B cell (primary cell): ENCODE data around the gene MOGAT2. TPM values are rescaled to one million over a fixed set of nuclear protein-coding genes. Genes with fewer than 3 reads are reported as not detected.

Experiments
- ATAC-seq: fragments of 200-7000 bp; cut with Tn5 transposase; one replicate; pipeline ENCODE4 v1.10.0; 2021; ENCODE audit warnings: low read depth, mild to moderate bottlenecking, moderate number of reproducible peaks, moderate library complexity
- CTCF ChIA-PET: fragments of 350-600 bp; sonication (Branson Sonifier 250); formaldehyde crosslinking; loops from one replicate; lab custom pipeline; 2021; ENCODE audit warnings: antibody characterized with exemption, inconsistent platforms; lab: Charles Lee
- POLR2A ChIA-PET: fragments of 350-600 bp; sonication (Branson Sonifier 250); formaldehyde crosslinking; loops from one replicate; lab custom pipeline; 2021; ENCODE audit warnings: antibody characterized with exemption; lab: Charles Lee
- DNase-seq: peaks from one replicate; pipeline ENCODE4 v3.0.0; 2013
- H2AFZ ChIP-seq: 2 replicates; pipeline ENCODE4 v1.6.1; 2012; ENCODE audit warnings: mild to moderate bottlenecking, low read depth, low read length; ENCODE audit not compliant: insufficient read depth, poor library complexity, severe bottlenecking
- H3K27ac ChIP-seq, 2 donors: 1 replicate in 1 of 2; 2 replicates in 1 of 2; pipeline ENCODE4 v1.5.1; 2012 to 2013; ENCODE audit warnings: low read length in 2 of 2, mild to moderate bottlenecking in 2 of 2, moderate library complexity in 1 of 2
- H3K27me3 ChIP-seq, 4 experiments: fragments of 200-600 bp in 1 of 4; sonication (generic) in 1 of 4; replicated peaks in 1 of 4; 1 replicate in 2 of 4; 2 replicates in 2 of 4; pipeline versions ENCODE4 v1.6.1 to v1.7.0; 2013 to 2016; ENCODE audit warnings: low read length in 3 of 4, mild to moderate bottlenecking in 2 of 4, mixed read lengths in 1 of 4, moderate library complexity in 1 of 4; ENCODE audit not compliant: insufficient read depth in 4 of 4, control insufficient read depth in 3 of 4; ENCODE audit errors: control extremely low read depth in 1 of 4
- H3K36me3 ChIP-seq, 2 experiments: replicated peaks in 1 of 2; 1 replicate in 1 of 2; 2 replicates in 1 of 2; pipeline versions ENCODE4 v1.6.1 to v1.7.1; 2013; ENCODE audit warnings: low read length in 1 of 2; ENCODE audit not compliant: insufficient read depth in 2 of 2, control insufficient read depth in 1 of 2; ENCODE audit errors: control extremely low read depth in 1 of 2, extremely low read depth in 1 of 2
- H3K4me1 ChIP-seq, 2 donors: fragments of 200-600 bp in 1 of 2; sonication (generic) in 1 of 2; 1 replicate in 1 of 2; 2 replicates in 1 of 2; pipeline versions ENCODE4 v1.5.1 to v1.6.1; 2013 to 2017; ENCODE audit warnings: low read length in 2 of 2; ENCODE audit not compliant: control insufficient read depth in 2 of 2, insufficient read depth in 2 of 2
- H3K4me2 ChIP-seq: replicated peaks from 2 replicates; pipeline ENCODE3; 2012; ENCODE audit warnings: mild to moderate bottlenecking, low read depth, low read length; ENCODE audit not compliant: poor library complexity, severe bottlenecking
- H3K4me3 ChIP-seq, 5 experiments: fragments of 200-600 bp in 1 of 5; sonication (generic) in 1 of 5; 1 replicate in 3 of 5; 2 replicates in 2 of 5; pipeline versions ENCODE4 v1.5.1 to v1.7.0; 2011 to 2016; ENCODE audit warnings: low read length in 4 of 5, mild to moderate bottlenecking in 4 of 5, low read depth in 2 of 5, control low read depth in 1 of 5, moderate library complexity in 1 of 5; ENCODE audit not compliant: insufficient read depth in 1 of 5; ENCODE audit errors: control extremely low read depth in 1 of 5, extremely low read depth in 1 of 5
- H3K79me2 ChIP-seq: fragments of 200-600 bp; sonication (generic); one replicate; pipeline ENCODE4 v1.6.0; 2016; ENCODE audit warnings: low read length; ENCODE audit not compliant: control insufficient read depth, insufficient read depth
- H3K9ac ChIP-seq: fragments of 200-600 bp; sonication (generic); 2 replicates; pipeline ENCODE4 v1.6.1; 2017; ENCODE audit warnings: mild to moderate bottlenecking, low read length, moderate library complexity
- H3K9me3 ChIP-seq, 3 donors: one replicate each; pipeline versions ENCODE4 v1.6.1 to v1.7.1; 2013; ENCODE audit warnings: low read length in 2 of 3; ENCODE audit not compliant: control insufficient read depth in 2 of 3, insufficient read depth in 1 of 3; ENCODE audit errors: control extremely low read depth in 1 of 3
- H4K20me1 ChIP-seq: 2 replicates; pipeline ENCODE4 v1.6.0; 2012; ENCODE audit warnings: mild to moderate bottlenecking, low read length; ENCODE audit not compliant: insufficient read depth, control insufficient read depth, poor library complexity, severe bottlenecking
- H3K27ac Mint-ChIP-seq: one replicate; pipeline ENCODE4 v1.8.0; 2021; ENCODE audit warnings: mixed read lengths
- H3K27me3 Mint-ChIP-seq: one replicate; pipeline ENCODE4 v1.8.0; 2021; ENCODE audit warnings: mixed read lengths
- H3K4me1 Mint-ChIP-seq: one replicate; pipeline ENCODE4 v1.8.0; 2021; ENCODE audit warnings: mixed read lengths
- H3K4me3 Mint-ChIP-seq: one replicate; pipeline ENCODE4 v1.8.0; 2021; ENCODE audit warnings: mixed read lengths
- H3K9me3 Mint-ChIP-seq: one replicate; pipeline ENCODE4 v1.8.0; 2022; ENCODE audit warnings: mixed read lengths; ENCODE audit not compliant: insufficient read depth
- EZH2 ChIP-seq: IDR thresholded peaks from 2 replicates; pipeline ENCODE4 v1.6.1; 2012; ENCODE audit warnings: borderline replicate concordance, low read depth, mild to moderate bottlenecking, moderate library complexity, low read length; ENCODE audit not compliant: insufficient read depth, poor library complexity, severe bottlenecking
- WGBS: methylation state at CpG from one replicate; pipeline ENCODE4 v1.1.5; 2013; ENCODE audit warnings: missing lambda C conversion rate; ENCODE audit not compliant: insufficient coverage; 5-methylcytosine and 5-hydroxymethylcytosine counted together
- intact Hi-C: fragments of 100-400 bp; cut with micrococcal nuclease; formaldehyde crosslinking; loops from one replicate; pipeline ENCODE4 v1.10.0; 2022
- polyA plus RNA-seq: library from polyadenylated mRNA; depleted of rRNA; stranded (reverse); fragments of >200 nt; gene quantifications from 2 replicates; pipeline ENCODE4 v1.2.3, GENCODE V29; 2012
- total RNA-seq, 2 donors: library from RNA; stranded (reverse); fragments of 120-200 nt in 1 of 2; gene quantifications; 1 replicate in 1 of 2; 2 replicates in 1 of 2; pipeline versions ENCODE4 v1.2.3 to v1.2.4, GENCODE V29; 2013 to 2022
- TF ChIP-seq, protein P1 (sequence below): fragments of 200-600 bp; IDR thresholded peaks from one replicate; pipeline ENCODE4 v1.8.0; 2022; ENCODE audit warnings: antibody characterized with exemption, mild to moderate bottlenecking

MOGAT2 gene
- total and polyA plus RNA-seq, 2 donors (not counting 1 experiment from before 2014, with no cell fraction given), result not detected

DNA sequence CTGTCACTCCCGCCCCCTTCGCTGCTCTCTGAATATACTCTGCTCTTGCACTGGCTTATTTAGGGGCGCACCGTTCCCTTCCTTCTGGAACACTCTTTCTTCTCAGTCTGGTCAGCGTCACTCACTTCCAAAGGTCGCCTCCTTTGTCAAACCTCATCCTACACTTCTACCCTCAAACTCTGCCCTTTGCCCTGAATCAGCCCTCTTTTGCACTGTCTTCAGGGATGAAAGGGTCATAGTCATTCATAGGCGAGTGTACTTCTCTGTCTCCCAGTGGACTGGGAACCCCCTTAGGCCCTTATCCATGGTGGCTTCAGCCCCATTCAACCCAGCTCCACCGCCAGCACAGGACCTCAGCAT is 15.4 kb downstream of the MOGAT2 start:
- TF ChIP-seq EZH2, result no peak
- TF ChIP-seq, protein P1, sequence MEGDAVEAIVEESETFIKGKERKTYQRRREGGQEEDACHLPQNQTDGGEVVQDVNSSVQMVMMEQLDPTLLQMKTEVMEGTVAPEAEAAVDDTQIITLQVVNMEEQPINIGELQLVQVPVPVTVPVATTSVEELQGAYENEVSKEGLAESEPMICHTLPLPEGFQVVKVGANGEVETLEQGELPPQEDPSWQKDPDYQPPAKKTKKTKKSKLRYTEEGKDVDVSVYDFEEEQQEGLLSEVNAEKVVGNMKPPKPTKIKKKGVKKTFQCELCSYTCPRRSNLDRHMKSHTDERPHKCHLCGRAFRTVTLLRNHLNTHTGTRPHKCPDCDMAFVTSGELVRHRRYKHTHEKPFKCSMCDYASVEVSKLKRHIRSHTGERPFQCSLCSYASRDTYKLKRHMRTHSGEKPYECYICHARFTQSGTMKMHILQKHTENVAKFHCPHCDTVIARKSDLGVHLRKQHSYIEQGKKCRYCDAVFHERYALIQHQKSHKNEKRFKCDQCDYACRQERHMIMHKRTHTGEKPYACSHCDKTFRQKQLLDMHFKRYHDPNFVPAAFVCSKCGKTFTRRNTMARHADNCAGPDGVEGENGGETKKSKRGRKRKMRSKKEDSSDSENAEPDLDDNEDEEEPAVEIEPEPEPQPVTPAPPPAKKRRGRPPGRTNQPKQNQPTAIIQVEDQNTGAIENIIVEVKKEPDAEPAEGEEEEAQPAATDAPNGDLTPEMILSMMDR, result no peak
- H3K4me1 ChIP-seq, result no peaks in the 10 kb centered on the region
- Mint-ChIP-seq H3K9me3 (no peaks in the 10 kb centered on the region), H3K4me1 (no peaks in the 10 kb centered on the region), H3K4me3 (no peak overlapping the region), H3K27me3 (peaks cover 27% of the 10 kb centered on the region), H3K27ac (no peak overlapping the region)
- peaks cover 0 to 7% (median 3%) of the 10 kb centered on the region in 4 experiments for H3K27me3 ChIP-seq
- H4K20me1 ChIP-seq, result no peaks in the 10 kb centered on the region
- H3K79me2 ChIP-seq, result no peaks in the 10 kb centered on the region
- CTCF ChIA-PET, result no interaction called here
- no peaks in the 10 kb centered on the region for H3K36me3 ChIP-seq
- no peak overlapping the region for H3K4me3 ChIP-seq
- DNase-seq (no peak), ATAC-seq (no peak)
- intact Hi-C loops, result no loop called here
- H3K4me2 ChIP-seq, result no peak overlapping the region
- peaks cover 0 to 5% (median 0%) of the 10 kb centered on the region in 3 donors for H3K9me3 ChIP-seq
- H2AFZ ChIP-seq, result no peak overlapping the region
- no peak overlapping the region for H3K27ac ChIP-seq
- no peak overlapping the region for H3K9ac ChIP-seq
- POLR2A ChIA-PET, result no interaction called here
- 96% methylated on average over 6 of the region's 8 CpGs for WGBS

GRCh38 chr11:75733431-75734107 is 15.9 kb downstream of the MOGAT2 start:
- Histone ChIP-seq H3K4me2 (no peak overlapping the region), H3K27me3 (peaks cover 0 to 7% (median 3%) of the 10 kb centered on the region in 4 experiments), H3K4me1 (no peaks in the 10 kb centered on the region), H2AFZ (no peak overlapping the region), H3K36me3 (no peaks in the 10 kb centered on the region), H3K9ac (no peak overlapping the region), H4K20me1 (no peaks in the 10 kb centered on the region), H3K79me2 (no peaks in the 10 kb centered on the region), H3K27ac (no peak overlapping the region), H3K9me3 (peaks cover 0 to 5% (median 0%) of the 10 kb centered on the region in 3 donors), H3K4me3 (no peak overlapping the region)
- Mint-ChIP-seq H3K27me3 (peaks cover 27% of the 10 kb centered on the region), H3K4me3 (no peak overlapping the region), H3K9me3 (no peaks in the 10 kb centered on the region), H3K4me1 (no peaks in the 10 kb centered on the region), H3K27ac (no peak overlapping the region)
- ChIA-PET POLR2A (no interaction called here), CTCF (no interaction called here)
- intact Hi-C loops, result no loop called here
- WGBS, result 90% methylated on average over 4 of the region's 5 CpGs
- no peak for TF ChIP-seq EZH2
- TF ChIP-seq, protein P1, result no peak
- ATAC-seq (no peak), DNase-seq (no peak)
